Neural cell (in vitro differentiated cells): ENCODE data around the gene COPS7A. TPM values are rescaled to one million over a fixed set of nuclear protein-coding genes. Genes with fewer than 3 reads are reported as not detected.

ENCODE experiments used
- H2AFZ ChIP-seq: fragments of 200-600, 300-800 bp; sonication (generic), shearing (Covaris generic); 2 replicates; pipeline ENCODE4 v1.6.0; 2014; ENCODE audit warnings: low read depth, mild to moderate bottlenecking, antibody characterized with exemption, low read length, moderate library complexity
- H3F3A ChIP-seq: fragments of 200-600 bp; shearing (Covaris generic); 2 replicates; pipeline ENCODE4 v1.6.1; 2016; ENCODE audit warnings: mild to moderate bottlenecking, moderate library complexity, mixed read lengths, antibody characterized with exemption, low read length; ENCODE audit not compliant: insufficient read depth, poor library complexity, severe bottlenecking
- H3K27ac ChIP-seq: fragments of 200-600, 300-800 bp; sonication (generic), shearing (Covaris generic); 2 replicates; pipeline ENCODE4 v1.5.1; 2014; ENCODE audit warnings: mild to moderate bottlenecking, low read length, moderate library complexity
- H3K27me3 ChIP-seq: fragments of 300-800, 200-600 bp; sonication (generic), shearing (Covaris generic); 2 replicates; pipeline ENCODE4 v1.6.0; 2014; ENCODE audit warnings: mild to moderate bottlenecking, low read depth, low read length, moderate library complexity; ENCODE audit not compliant: insufficient read depth
- H3K36me3 ChIP-seq: fragments of 300-800, 200-600 bp; sonication (generic), shearing (Covaris generic); 2 replicates; pipeline ENCODE4 v1.5.1; 2014; ENCODE audit warnings: mild to moderate bottlenecking, antibody characterized with exemption, low read length, moderate library complexity; ENCODE audit not compliant: insufficient read depth
- H3K4me2 ChIP-seq: fragments of 300-800, 200-600 bp; sonication (generic), shearing (Covaris generic); 2 replicates; pipeline ENCODE4 v1.6.0; 2014; ENCODE audit warnings: mild to moderate bottlenecking, low read length
- H3K4me3 ChIP-seq: fragments of 300-800, 200-600 bp; sonication (generic), shearing (Covaris generic); 2 replicates; pipeline ENCODE4 v1.5.1; 2014; ENCODE audit warnings: mild to moderate bottlenecking, low read length, moderate library complexity
- H3K79me2 ChIP-seq: fragments of 200-600 bp; shearing (Covaris generic); replicated peaks from 2 replicates; pipeline ENCODE4 v1.6.0; 2014; ENCODE audit warnings: mild to moderate bottlenecking, low read length, moderate library complexity; ENCODE audit not compliant: insufficient read depth
- H3K9ac ChIP-seq: fragments of 300-800, 200-600 bp; sonication (generic), shearing (Covaris generic); 2 replicates; pipeline ENCODE4 v1.6.1; 2016; ENCODE audit warnings: mild to moderate bottlenecking, low read length, mixed read lengths
- H3K9me2 ChIP-seq: fragments of 200-600 bp; shearing (Covaris generic); 2 replicates; pipeline ENCODE4 v1.6.1; 2016; ENCODE audit warnings: mild to moderate bottlenecking, low read length, mixed read lengths; ENCODE audit not compliant: insufficient read depth
- H3K9me3 ChIP-seq: fragments of 200-600, 300-800 bp; sonication (generic), shearing (Covaris generic); 2 replicates; pipeline ENCODE4 v1.6.1; 2016; ENCODE audit warnings: mild to moderate bottlenecking, mixed run types, low read length, moderate library complexity, mixed read lengths
- H4K20me1 ChIP-seq: fragments of 200-600 bp; shearing (Covaris generic); 2 replicates; pipeline ENCODE4 v1.6.1; 2016; ENCODE audit warnings: mild to moderate bottlenecking, mixed run types; ENCODE audit not compliant: insufficient read depth
- EP300 ChIP-seq: fragments of 450-650 bp; conservative IDR thresholded peaks from 2 replicates; pipeline ENCODE4 v1.6.1; 2014; ENCODE audit warnings: antibody characterized with exemption, mild to moderate bottlenecking, moderate library complexity; ENCODE audit not compliant: poor library complexity, severe bottlenecking
- EZH2 ChIP-seq: fragments of 200-600, 300-800 bp; shearing (Covaris generic), sonication (generic); IDR thresholded peaks from 2 replicates; pipeline ENCODE4 v1.6.1; 2014; ENCODE audit warnings: antibody characterized with exemption, low read length, borderline replicate concordance, mild to moderate bottlenecking; ENCODE audit not compliant: insufficient read depth, poor library complexity, severe bottlenecking
- MXI1 ChIP-seq: fragments of 450-650 bp; conservative IDR thresholded peaks from 2 replicates; pipeline ENCODE4 v1.6.1; 2014; ENCODE audit warnings: antibody characterized with exemption, mild to moderate bottlenecking; ENCODE audit not compliant: poor library complexity, severe bottlenecking
- POLR2AphosphoS5 ChIP-seq: IDR thresholded peaks from 2 replicates; pipeline ENCODE4 v1.6.1; 2012
- RAD21 ChIP-seq: fragments of 450-650 bp; conservative IDR thresholded peaks from 2 replicates; pipeline ENCODE4 v1.6.1; 2014; ENCODE audit warnings: antibody characterized with exemption, mild to moderate bottlenecking, moderate library complexity
- REST ChIP-seq: IDR thresholded peaks from 2 replicates; pipeline ENCODE4 v1.6.1; 2012; ENCODE audit warnings: borderline replicate concordance
- SMC3 ChIP-seq: fragments of 450-650 bp; conservative IDR thresholded peaks from 2 replicates; pipeline ENCODE4 v1.6.1; 2014; ENCODE audit warnings: antibody characterized with exemption, mild to moderate bottlenecking, moderate library complexity; ENCODE audit not compliant: poor library complexity
- TAF1 ChIP-seq: IDR thresholded peaks from 2 replicates; pipeline ENCODE4 v1.6.1; 2012; ENCODE audit warnings: low read depth
- polyA plus RNA-seq: library from polyadenylated mRNA; depleted of rRNA; stranded (reverse); fragments of >200 nt; gene quantifications from 2 replicates; pipeline ENCODE4 v1.2.3, GENCODE V29; 2014
- TF ChIP-seq, protein P1 (sequence below): fragments of 450-650 bp; IDR thresholded peaks from 2 replicates; pipeline ENCODE4 v1.5.1; 2014; ENCODE audit warnings: antibody characterized with exemption, mild to moderate bottlenecking, moderate library complexity; ENCODE audit not compliant: poor library complexity, severe bottlenecking

Gene COPS7A
- polyA plus RNA-seq, 1 donor from 2014 or later = 45.8 TPM

DNA sequence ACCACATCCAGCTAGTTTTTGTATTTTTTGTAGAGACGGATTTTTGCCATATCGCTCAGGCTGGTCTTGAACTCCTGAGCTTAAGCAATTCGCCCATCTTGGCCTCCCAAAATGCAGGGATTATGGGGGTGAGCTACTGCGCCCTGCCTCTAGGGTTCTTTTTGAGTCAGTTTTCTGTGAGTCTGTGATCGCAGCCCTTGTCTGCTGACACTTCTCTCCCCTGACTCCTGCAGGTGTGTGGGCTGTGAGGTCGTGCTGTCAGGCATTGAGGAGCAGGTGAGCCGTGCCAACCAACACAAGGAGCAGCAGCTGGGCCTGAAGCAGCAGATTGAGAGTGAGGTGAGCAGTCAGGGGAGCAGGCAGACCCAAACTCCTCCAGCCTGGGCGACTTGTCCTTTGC lies 6.3 kb downstream of the COPS7A start:
- Histone ChIP-seq H3K9me3 (no peaks in the 10 kb centered on the region), H3K4me2 (no peak overlapping the region), H3K36me3 (no peaks in the 10 kb centered on the region), H3F3A (no peaks in the 10 kb centered on the region), H3K9ac (no peak overlapping the region), H3K27me3 (no peaks in the 10 kb centered on the region), H4K20me1 (no peaks in the 10 kb centered on the region), H3K27ac (no peak overlapping the region), H3K79me2 (no peaks in the 10 kb centered on the region), H3K9me2 (no peaks in the 10 kb centered on the region), H3K4me3 (no peak overlapping the region), H2AFZ (no peak overlapping the region)
- TF ChIP-seq RAD21 (no peak), POLR2AphosphoS5 (no peak), REST (no peak), MXI1 (no peak), TAF1 (no peak), SMC3 (no peak), EP300 (no peak), EZH2 (no peak)
- TF ChIP-seq, protein P1, sequence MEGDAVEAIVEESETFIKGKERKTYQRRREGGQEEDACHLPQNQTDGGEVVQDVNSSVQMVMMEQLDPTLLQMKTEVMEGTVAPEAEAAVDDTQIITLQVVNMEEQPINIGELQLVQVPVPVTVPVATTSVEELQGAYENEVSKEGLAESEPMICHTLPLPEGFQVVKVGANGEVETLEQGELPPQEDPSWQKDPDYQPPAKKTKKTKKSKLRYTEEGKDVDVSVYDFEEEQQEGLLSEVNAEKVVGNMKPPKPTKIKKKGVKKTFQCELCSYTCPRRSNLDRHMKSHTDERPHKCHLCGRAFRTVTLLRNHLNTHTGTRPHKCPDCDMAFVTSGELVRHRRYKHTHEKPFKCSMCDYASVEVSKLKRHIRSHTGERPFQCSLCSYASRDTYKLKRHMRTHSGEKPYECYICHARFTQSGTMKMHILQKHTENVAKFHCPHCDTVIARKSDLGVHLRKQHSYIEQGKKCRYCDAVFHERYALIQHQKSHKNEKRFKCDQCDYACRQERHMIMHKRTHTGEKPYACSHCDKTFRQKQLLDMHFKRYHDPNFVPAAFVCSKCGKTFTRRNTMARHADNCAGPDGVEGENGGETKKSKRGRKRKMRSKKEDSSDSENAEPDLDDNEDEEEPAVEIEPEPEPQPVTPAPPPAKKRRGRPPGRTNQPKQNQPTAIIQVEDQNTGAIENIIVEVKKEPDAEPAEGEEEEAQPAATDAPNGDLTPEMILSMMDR = no peak

- H3K9me2 ChIP-seq = no peaks in the 10 kb centered on the region
- H3K36me3 ChIP-seq = no peaks in the 10 kb centered on the region
- H2AFZ ChIP-seq = no peak overlapping the region
- no peaks in the 10 kb centered on the region for H3K79me2 ChIP-seq
- no peaks in the 10 kb centered on the region for H4K20me1 ChIP-seq
- H3K9me3 ChIP-seq = no peaks in the 10 kb centered on the region
- H3K9ac ChIP-seq = no peak overlapping the region
- H3K27ac ChIP-seq = no peak overlapping the region
- no peak overlapping the region for H3K4me3 ChIP-seq
- H3K27me3 ChIP-seq = no peaks in the 10 kb centered on the region
- TF ChIP-seq EZH2 = no peak
- H3F3A ChIP-seq = no peaks in the 10 kb centered on the region
- H3K4me2 ChIP-seq = no peak overlapping the region
Observed at GRCh38 chr12:6734506-6735387, 10.9 kb downstream of the COPS7A start.
